SK-N-SH treated with all-trans-retinoic acid at 6 μM for 48 hours (cell line): ENCODE results near the gene TMEM62.

Experiments used
- CREB5 ChIP-seq: fragments of 250-450 bp; sonication (Bioruptor Pico); IDR thresholded peaks from 2 replicates; pipeline ENCODE4 v1.5.1; 2020; ENCODE audit warnings: low read depth, mild to moderate bottlenecking, moderate library complexity
- OSR1 ChIP-seq: fragments of 250-450 bp; sonication (Bioruptor Pico); IDR thresholded peaks from 2 replicates; pipeline ENCODE4 v1.8.0; 2022; ENCODE audit warnings: moderate library complexity, mild to moderate bottlenecking, inconsistent platforms
- PATZ1 ChIP-seq: fragments of 250-450 bp; sonication (Bioruptor Pico); IDR thresholded peaks from 2 replicates; pipeline ENCODE4 v1.8.0; 2020; ENCODE audit warnings: mild to moderate bottlenecking, moderate library complexity, borderline replicate concordance
- PPARA ChIP-seq: fragments of 250-450 bp; sonication (Bioruptor Pico); IDR thresholded peaks from 2 replicates; pipeline ENCODE4 v1.5.0; 2020; ENCODE audit warnings: mild to moderate bottlenecking, borderline replicate concordance
- ZFP3 ChIP-seq: fragments of 250-450 bp; sonication (Bioruptor Pico); IDR thresholded peaks from 2 replicates; pipeline ENCODE4 v1.5.0; 2020; ENCODE audit warnings: mild to moderate bottlenecking, moderate library complexity
- ZNF565 ChIP-seq: fragments of 450-650 bp; formaldehyde crosslinking; conservative IDR thresholded peaks from 2 replicates; pipeline ENCODE4 v1.5.0; 2020; ENCODE audit warnings: low read depth, mild to moderate bottlenecking, moderate library complexity

- TF ChIP-seq ZFP3 (CRISPR knock-in tag) (no peak), PPARA (no peak), PATZ1 (CRISPR knock-in tag) (no peak), CREB5 (CRISPR knock-in tag) (no peak), OSR1 (no peak), ZNF565 (CRISPR knock-in tag) (no peak)
Observed at GRCh38 chr15:43086551-43086950, 46.8 kb upstream of the TMEM62 start.
